D721Med (cell line): ENCODE results near the gene PLEKHJ1.

Experiments
- DNase-seq: peaks from one replicate; pipeline ENCODE4 v3.0.0; 2011; ENCODE audit warnings: low spot score; ENCODE audit not compliant: insufficient read length
- FAIRE-seq: peaks from 2 replicates; lab custom pipeline; 2011; peaks lifted over from hg19 to GRCh38; lab: Jason Lieb, UNC
- TF ChIP-seq, protein P1 (sequence below): IDR thresholded peaks from 2 replicates; pipeline ENCODE4 v1.5.1; 2012; ENCODE audit warnings: mild to moderate bottlenecking, control low read depth; ENCODE audit not compliant: insufficient read depth; ENCODE audit errors: missing control alignments

PLEKHJ1 gene

DNA sequence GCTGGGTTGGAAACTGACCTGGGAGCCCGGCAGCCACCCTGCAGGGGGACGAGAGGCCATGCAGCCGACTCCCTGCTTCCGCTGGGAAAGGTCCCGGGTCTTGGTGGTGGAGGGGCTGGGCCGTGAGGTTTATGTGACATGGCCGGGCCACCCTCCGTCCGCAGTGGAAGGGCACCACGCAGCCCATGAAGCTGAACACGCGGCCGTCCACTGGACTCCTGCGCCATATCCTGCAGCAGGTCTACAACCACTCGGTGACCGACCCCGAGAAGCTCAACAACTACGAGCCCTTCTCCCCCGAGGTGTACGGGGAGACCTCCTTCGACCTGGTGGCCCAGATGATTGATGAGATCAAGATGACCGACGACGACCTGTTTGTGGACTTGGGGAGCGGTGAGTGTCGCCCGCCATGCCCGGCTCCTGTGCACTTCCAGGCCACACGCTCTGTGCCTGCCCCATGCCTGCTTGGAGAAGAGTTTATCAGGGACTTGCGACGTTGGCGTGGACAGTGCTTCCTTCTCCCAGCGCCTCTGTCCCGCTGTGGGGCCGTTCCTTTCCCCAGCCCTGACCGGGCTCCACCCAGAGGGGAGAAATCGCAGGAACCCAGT, 45.2 kb downstream of the PLEKHJ1 start:
- DNase-seq (no peak), FAIRE-seq (no peak)

DNA sequence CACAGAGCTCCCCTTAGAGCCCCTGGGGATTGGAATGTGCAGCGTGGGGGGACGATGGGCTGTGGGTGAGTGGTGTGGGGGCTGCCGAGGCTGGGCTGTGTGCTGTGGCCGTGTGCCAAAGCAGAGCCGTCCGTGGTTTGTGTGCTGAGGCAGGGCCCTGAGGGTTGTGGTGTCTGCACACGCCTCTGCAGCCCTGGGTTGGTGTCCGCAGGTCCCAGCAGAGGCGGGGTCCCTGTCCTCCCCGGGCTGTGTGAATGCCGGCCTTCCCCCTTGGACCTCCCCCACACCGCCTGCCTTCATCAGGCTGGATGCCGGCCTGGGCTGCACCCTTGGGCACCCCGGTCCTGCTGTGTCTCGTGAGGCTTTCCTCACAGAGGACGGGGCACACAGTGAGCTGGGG, 46.2 kb downstream of the PLEKHJ1 start:
- DNase-seq (no peak), FAIRE-seq (no peak)
- TF ChIP-seq, protein P1, sequence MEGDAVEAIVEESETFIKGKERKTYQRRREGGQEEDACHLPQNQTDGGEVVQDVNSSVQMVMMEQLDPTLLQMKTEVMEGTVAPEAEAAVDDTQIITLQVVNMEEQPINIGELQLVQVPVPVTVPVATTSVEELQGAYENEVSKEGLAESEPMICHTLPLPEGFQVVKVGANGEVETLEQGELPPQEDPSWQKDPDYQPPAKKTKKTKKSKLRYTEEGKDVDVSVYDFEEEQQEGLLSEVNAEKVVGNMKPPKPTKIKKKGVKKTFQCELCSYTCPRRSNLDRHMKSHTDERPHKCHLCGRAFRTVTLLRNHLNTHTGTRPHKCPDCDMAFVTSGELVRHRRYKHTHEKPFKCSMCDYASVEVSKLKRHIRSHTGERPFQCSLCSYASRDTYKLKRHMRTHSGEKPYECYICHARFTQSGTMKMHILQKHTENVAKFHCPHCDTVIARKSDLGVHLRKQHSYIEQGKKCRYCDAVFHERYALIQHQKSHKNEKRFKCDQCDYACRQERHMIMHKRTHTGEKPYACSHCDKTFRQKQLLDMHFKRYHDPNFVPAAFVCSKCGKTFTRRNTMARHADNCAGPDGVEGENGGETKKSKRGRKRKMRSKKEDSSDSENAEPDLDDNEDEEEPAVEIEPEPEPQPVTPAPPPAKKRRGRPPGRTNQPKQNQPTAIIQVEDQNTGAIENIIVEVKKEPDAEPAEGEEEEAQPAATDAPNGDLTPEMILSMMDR = no peak

More for the DNA sequence above, 45.2 kb downstream of the PLEKHJ1 start:
- TF ChIP-seq, protein P1 = no peak

DNA sequence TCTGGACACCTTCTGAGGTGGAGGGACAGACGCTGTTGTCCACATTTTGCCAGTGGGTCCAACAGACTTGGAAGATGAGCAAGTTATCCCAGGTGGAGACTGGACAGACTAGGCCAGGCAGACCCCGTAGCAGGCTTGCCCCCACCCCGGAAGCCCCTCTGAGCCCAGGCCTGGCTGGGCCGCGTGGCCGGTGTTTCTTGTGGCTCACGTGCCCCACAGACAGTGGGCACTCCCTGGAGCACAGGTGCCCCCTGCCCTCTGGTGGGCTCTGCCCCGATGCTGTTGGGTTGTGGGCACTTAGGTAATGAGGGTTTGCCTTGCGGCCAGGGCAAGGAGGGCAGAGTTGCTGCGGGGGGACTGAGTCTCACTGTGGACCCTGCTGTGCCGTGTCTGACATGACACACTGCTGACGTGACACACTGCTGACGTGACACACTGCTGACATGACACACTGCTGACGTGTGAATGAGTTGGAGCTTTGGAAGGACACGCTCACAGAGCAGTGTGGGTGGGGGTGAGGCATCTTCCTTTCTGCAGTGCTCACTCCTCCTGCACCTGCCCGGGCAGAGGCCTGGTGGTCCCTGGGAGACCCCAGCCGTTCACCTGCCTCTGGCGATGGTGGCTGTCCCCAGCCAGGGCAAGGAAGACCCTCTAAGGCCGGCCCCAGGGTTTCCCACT, 47.3 kb downstream of the PLEKHJ1 start:
- FAIRE-seq (no peak), DNase-seq (no peak)
- TF ChIP-seq, protein P1 = no peak

DNA sequence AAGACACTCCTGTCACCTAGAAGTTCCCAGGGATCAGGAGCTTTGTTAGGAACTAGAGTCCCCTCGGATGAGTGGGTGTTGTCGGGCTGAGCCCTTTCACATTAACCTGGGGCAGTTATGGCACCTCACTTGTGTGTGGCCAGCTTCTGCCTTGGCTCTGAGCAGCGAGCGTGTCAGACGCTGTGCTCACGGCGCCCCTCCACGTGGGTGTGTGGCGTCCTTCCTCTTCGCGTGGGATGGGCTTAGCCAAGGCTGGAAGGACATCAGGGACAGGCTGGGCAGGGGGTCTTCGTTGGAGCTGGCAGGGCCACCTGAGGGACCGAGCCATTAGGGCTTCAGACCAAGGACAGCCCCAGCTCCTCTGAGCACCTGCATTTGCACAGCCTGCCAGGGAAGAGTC, 49.0 kb downstream of the PLEKHJ1 start:
- FAIRE-seq (no peak), DNase-seq (no peak)
- TF ChIP-seq, protein P1 = no peak

DNA sequence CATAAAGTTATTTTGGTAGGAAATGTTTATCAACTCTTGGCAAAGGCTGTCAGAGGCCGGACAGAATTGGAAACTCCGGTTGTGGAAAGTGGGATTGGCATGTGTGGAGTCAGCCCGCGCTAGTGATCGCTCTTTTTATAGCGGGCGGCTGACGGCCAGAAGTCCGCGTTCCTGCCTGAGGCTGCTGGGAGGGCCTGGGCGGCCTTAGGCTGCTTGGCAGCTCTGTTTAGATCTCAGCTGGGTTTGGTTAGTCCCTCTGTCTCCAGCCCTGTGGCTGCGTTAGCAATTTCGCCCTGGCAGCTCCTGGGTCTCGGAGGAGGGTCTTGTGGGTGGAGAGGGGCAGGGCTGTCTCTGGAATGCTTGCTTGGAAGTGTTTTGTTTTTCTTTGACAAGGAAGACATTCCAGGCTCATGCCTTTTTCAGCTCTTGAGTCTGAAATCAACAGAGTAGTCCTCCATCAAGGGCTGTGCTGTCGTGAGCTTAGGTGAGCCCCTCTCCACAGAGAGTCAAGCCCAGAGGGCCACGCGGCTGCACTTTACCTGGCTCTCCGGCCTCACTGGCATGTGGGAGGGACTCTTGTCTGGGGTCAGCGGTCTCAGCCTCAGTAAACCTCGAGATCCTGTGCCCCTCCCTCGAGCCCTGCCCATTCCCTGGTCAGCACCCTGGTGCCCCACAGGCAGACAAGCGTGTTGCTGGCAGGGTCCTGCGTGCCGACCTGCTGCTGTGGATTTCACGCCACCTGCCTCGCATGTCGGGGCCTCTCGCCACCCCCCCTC, 49.9 kb downstream of the PLEKHJ1 start:
- TF ChIP-seq, protein P1 = no peak
- FAIRE-seq (no peak), DNase-seq (no peak)

DNA sequence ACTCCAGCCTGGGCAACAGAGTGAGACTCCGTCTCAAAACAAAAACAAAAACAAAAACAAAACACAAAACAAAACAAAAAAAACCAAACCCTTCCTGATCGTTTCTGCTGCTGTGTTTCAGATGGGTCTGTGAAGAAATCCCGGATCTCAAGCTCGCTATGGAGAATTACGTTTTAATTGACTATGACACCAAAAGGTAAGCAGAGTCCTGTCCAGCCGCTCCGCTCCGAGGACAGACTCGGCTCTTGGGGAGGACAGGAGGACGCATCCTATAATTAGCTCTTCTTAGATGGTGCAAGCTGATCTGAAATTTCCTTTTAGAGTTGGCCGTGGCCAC, 50.4 kb downstream of the PLEKHJ1 start:
- no peak for FAIRE-seq
- DNase-seq = no peak
- TF ChIP-seq, protein P1 = no peak

DNA sequence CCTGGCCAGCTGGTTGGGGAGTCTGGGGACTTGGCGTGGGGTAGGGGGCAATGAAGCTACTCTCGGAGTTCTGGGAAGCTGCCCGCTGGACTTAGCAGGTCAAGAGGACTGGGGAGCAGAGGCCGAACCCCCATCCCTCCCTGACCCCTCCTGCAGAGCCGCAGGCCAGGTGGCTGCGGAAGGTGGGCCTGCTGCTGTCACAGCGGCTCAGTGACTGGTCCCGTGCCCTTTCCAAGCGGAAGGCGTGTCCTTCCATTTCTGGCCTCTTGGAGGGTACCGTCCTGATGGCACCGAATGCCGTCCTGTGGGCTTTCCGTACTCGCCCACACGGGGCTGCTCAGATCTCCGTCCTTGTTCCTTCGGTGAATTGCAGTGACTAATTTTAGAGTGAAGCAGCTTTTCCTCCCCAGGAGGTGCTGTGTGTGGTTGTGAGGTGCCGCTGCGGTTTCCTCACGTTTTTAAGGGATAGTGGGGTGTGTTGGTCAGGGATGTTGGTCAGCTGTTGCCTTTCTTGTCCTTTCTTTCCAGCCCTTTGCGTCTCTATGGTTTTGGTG, 51.6 kb downstream of the PLEKHJ1 start:
- FAIRE-seq (no peak), DNase-seq (no peak)
- TF ChIP-seq, protein P1 = no peak
